Kidney (tissue), 14 donors: ENCODE measurements around the gene CNTN2. TPM values are rescaled to one million over a fixed set of nuclear protein-coding genes. Genes with fewer than 3 reads are reported as not detected.
A peak's percentile ranks its signal among the peaks of the same experiment; 100 is the strongest.

Experiments
- DNase-seq, 5 donors: peaks; one replicate each; pipeline ENCODE4 v3.0.0-alpha.2; 2013 to 2020
- FAIRE-seq: peaks from 2 replicates; lab custom pipeline; 2012; peaks lifted over from hg19 to GRCh38; lab: Jason Lieb, UNC
- H3K27ac ChIP-seq, 2 donors: one replicate each; pipeline ENCODE4 v1.7.0; 2013; ENCODE audit warnings: low read depth in 2 of 2, low read length in 2 of 2, inconsistent platforms in 1 of 2
- H3K27me3 ChIP-seq: one replicate; pipeline ENCODE4 v1.7.1; 2013; ENCODE audit warnings: low read length, inconsistent platforms; ENCODE audit not compliant: control insufficient read depth, insufficient read depth
- H3K36me3 ChIP-seq, 3 donors: one replicate each; pipeline versions ENCODE4 v1.7.0 to v1.7.1; 2013; ENCODE audit warnings: low read length in 3 of 3, control low read depth in 1 of 3, inconsistent platforms in 1 of 3; ENCODE audit not compliant: insufficient read depth in 3 of 3, control insufficient read depth in 2 of 3
- H3K4me1 ChIP-seq, 3 donors: one replicate each; pipeline versions ENCODE4 v1.7.0 to v1.7.1; 2013; ENCODE audit warnings: low read length in 3 of 3, inconsistent platforms in 1 of 3, low read depth in 1 of 3; ENCODE audit not compliant: control insufficient read depth in 2 of 3, insufficient read depth in 2 of 3
- H3K4me3 ChIP-seq, 3 donors: one replicate each; pipeline versions ENCODE4 v1.7.0 to v1.8.1; 2013; ENCODE audit warnings: low read length in 3 of 3, control low read depth in 1 of 3, inconsistent platforms in 1 of 3
- H3K9ac ChIP-seq, 3 donors: one replicate each; pipeline versions ENCODE4 v1.7.0 to v1.7.1; 2013; ENCODE audit warnings: low read length in 3 of 3, control low read depth in 1 of 3, inconsistent platforms in 1 of 3
- H3K9me3 ChIP-seq, 3 donors: one replicate each; pipeline versions ENCODE4 v1.7.0 to v1.7.1; 2013; ENCODE audit warnings: low read length in 3 of 3, control low read depth in 1 of 3, inconsistent platforms in 1 of 3; ENCODE audit not compliant: control insufficient read depth in 2 of 3, insufficient read depth in 1 of 3
- intact Hi-C: fragments of 100-400 bp; cut with DNase I; formaldehyde crosslinking; loops from one replicate; pipeline ENCODE4 v1.11.1; 2022
- polyA plus RNA-seq: library from polyadenylated mRNA; stranded (reverse); fragments of 350-450 nt; fragmentation: Illumina TruSeq; extraction: RNeasy Lipid Tissue Mini Kit (QIAGEN cat#74804); gene quantifications from one replicate; pipeline ENCODE4 v1.2.3, GENCODE V29; 2014; ENCODE audit warnings: low read depth, low replicate concordance; ENCODE audit not compliant: insufficient read depth
- total RNA-seq: library from RNA; stranded (reverse); fragmentation: NEBNext Ultra II Directional; extraction: Animal tissue kit (Norgen Biotek cat#: 25700); gene quantifications from one replicate; pipeline ENCODE4 v1.2.1, GENCODE V29; 2021
- TF ChIP-seq, protein P1 (sequence below): IDR thresholded peaks from 3 replicates; pipeline ENCODE4 v1.5.1; 2012; ENCODE audit warnings: mild to moderate bottlenecking, moderate library complexity, borderline replicate concordance; ENCODE audit not compliant: insufficient read depth; ENCODE audit errors: extremely low read depth
- donor health status: control.
- donor health status: control.
- donor health status: control.
- donor health status: control.
- donor health status: control.
- donor health status: DM: yes; HTN: yes; CAD: no.
- donor health status: Normal renal cell carcinoma (clear cell type).

Gene CNTN2
- total and polyA plus RNA-seq, 2 donors from 2014 or later, result 0.15 to 0.44 TPM

DNA sequence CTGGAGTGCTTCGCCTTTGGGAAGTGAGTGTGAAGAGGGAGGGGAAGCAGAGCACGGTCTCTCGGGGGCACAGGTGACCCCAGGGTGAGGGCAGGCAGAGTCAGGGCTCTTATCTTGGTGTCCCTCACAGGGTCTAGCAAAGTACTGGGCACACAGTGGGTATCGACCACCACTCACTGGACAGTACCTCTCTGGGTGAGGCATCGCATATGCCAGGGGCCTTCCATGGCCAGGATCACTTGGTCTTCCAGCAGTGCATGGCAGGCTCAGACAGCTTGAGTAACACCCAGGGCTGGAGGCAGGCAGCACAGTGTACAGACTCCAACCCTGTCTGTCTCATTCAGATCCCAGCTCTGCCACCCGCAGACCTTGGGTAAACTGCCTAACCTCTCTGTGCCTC is 16.6 kb downstream of the CNTN2 start:
- Histone ChIP-seq H3K4me3 (no peak overlapping the region), H3K9me3 (no peaks in the 10 kb centered on the region), H3K27ac (no peak overlapping the region), H3K27me3 (no peaks in the 10 kb centered on the region), H3K4me1 (peaks cover 0 to 10% (median 0%) of the 10 kb centered on the region in 3 donors), H3K9ac (no peak overlapping the region), H3K36me3 (no peaks in the 10 kb centered on the region)
- TF ChIP-seq, protein P1, sequence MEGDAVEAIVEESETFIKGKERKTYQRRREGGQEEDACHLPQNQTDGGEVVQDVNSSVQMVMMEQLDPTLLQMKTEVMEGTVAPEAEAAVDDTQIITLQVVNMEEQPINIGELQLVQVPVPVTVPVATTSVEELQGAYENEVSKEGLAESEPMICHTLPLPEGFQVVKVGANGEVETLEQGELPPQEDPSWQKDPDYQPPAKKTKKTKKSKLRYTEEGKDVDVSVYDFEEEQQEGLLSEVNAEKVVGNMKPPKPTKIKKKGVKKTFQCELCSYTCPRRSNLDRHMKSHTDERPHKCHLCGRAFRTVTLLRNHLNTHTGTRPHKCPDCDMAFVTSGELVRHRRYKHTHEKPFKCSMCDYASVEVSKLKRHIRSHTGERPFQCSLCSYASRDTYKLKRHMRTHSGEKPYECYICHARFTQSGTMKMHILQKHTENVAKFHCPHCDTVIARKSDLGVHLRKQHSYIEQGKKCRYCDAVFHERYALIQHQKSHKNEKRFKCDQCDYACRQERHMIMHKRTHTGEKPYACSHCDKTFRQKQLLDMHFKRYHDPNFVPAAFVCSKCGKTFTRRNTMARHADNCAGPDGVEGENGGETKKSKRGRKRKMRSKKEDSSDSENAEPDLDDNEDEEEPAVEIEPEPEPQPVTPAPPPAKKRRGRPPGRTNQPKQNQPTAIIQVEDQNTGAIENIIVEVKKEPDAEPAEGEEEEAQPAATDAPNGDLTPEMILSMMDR, result no peak
- FAIRE-seq (no peak), DNase-seq (no peak)
- intact Hi-C loops, result loop anchor here (10.0 kb wide), 1 partner anchor 85 kb away; no protein-coding TSS in a partner anchor

DNA sequence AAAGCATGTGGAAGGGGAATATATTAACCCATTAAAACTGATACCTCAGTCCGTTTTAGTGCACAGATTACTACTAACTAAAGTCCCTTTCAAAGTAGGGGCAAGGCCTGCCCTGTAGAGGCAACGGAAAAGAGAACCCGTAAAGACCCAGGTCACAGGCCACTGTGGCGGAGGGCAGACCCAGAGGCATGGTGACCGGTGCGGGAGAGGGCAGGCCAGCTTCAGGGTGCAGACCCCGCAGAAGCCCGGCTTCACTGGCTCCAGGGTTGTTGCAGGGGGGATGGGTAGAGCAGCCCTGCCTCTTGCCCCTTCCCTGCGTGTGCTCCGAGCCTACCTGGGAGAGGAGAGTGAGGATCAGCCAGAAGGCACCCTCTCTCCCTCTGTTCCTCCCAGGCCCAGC is 17.7 kb downstream of the CNTN2 start:
- H3K4me1 ChIP-seq, result peaks cover 0 to 10% (median 0%) of the 10 kb centered on the region in 3 donors
- intact Hi-C loops, result loop anchor here (10.0 kb wide), 1 partner anchor 86 kb away; no protein-coding TSS in a partner anchor
- H3K27ac ChIP-seq, result no peak overlapping the region
- H3K9me3 ChIP-seq, result no peaks in the 10 kb centered on the region
- H3K9ac ChIP-seq, result no peak overlapping the region
- no peak for DNase-seq
- no peak overlapping the region for H3K4me3 ChIP-seq
- TF ChIP-seq, protein P1, result no peak
- FAIRE-seq, result no peak
- H3K27me3 ChIP-seq, result no peaks in the 10 kb centered on the region
- no peaks in the 10 kb centered on the region for H3K36me3 ChIP-seq

DNA sequence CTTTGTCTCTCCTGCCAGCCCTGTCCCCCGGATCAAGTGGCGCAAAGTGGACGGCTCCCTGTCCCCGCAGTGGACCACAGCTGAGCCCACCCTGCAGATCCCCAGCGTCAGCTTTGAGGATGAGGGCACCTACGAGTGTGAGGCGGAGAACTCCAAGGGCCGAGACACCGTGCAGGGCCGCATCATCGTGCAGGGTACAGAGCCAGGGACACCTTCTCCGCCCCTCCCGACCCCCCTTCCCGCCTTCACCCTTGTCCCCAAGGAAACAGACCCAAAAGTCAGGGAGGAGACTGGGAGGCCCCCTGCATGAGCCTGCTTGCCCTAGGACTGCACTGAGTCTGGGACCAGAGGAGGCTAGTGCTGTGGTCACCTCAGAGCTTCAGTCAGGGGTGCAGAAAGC is 18.2 kb downstream of the CNTN2 start:
- no peak overlapping the region for H3K27ac ChIP-seq
- H3K4me3 ChIP-seq, result no peak overlapping the region
- no peak for FAIRE-seq
- no peak for DNase-seq
- no peaks in the 10 kb centered on the region for H3K36me3 ChIP-seq
- H3K9ac ChIP-seq, result no peak overlapping the region
- intact Hi-C loops, result loop anchor here (10.0 kb wide), 1 partner anchor 86 kb away; no protein-coding TSS in a partner anchor
- TF ChIP-seq, protein P1, result no peak
- H3K4me1 ChIP-seq, result peaks cover 0 to 10% (median 0%) of the 10 kb centered on the region in 3 donors
- H3K9me3 ChIP-seq, result no peaks in the 10 kb centered on the region
- H3K27me3 ChIP-seq, result no peaks in the 10 kb centered on the region

DNA sequence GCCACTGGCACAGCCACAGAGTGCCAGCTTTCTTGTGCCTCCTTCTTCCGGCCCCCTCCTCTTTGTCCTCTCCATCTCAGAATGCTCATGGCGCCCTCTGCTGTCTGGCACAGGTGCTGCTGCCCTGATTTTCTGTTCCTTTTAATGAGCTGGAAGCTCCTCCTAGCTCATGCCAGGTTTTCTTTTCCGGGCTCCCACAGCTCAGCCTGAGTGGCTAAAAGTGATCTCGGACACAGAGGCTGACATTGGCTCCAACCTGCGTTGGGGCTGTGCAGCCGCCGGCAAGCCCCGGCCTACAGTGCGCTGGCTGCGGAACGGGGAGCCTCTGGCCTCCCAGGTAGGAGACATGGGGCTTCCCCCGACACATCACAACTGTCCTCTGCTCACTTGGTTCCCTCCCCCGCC is 18.7 kb downstream of the CNTN2 start:
- intact Hi-C loops, result loop anchor here (10.0 kb wide), 1 partner anchor 87 kb away; no protein-coding TSS in a partner anchor
- Histone ChIP-seq H3K27ac (no peak overlapping the region), H3K36me3 (no peaks in the 10 kb centered on the region), H3K27me3 (no peaks in the 10 kb centered on the region), H3K9me3 (no peaks in the 10 kb centered on the region), H3K4me1 (peaks cover 0 to 10% (median 0%) of the 10 kb centered on the region in 3 donors), H3K4me3 (no peak overlapping the region), H3K9ac (no peak overlapping the region)
- DNase-seq (peak in 4 of 5 donors; percentile 92 to 94 (median 92)), FAIRE-seq (no peak)
- TF ChIP-seq, protein P1, result peak; percentile 97
